HG03103 (cell line): Measurements from ENCODE around the gene ADAMTS12.

ENCODE experiments used
- ATAC-seq: cut with Tn5 transposase; IDR thresholded peaks from one replicate; pipeline ENCODE4 v1.9.1; 2021; ENCODE audit warnings: low read depth; ENCODE audit not compliant: unreplicated experiment

Gene ADAMTS12

GRCh38 chr5:33504570-33504969, 387.2 kb downstream of the ADAMTS12 start:
- ATAC-seq = no peak

GRCh38 chr5:33501899-33502298, 389.9 kb downstream of the ADAMTS12 start:
- ATAC-seq = no peak

- ATAC-seq = no peak
Measured at GRCh38 chr5:33501260-33501659, 390.5 kb downstream of the ADAMTS12 start.

- ATAC-seq = no peak
Measured at GRCh38 chr5:33494466-33494865, 397.3 kb downstream of the ADAMTS12 start.

- ATAC-seq = no peak
Measured at GRCh38 chr5:33491941-33492340, 399.8 kb downstream of the ADAMTS12 start.

DNA sequence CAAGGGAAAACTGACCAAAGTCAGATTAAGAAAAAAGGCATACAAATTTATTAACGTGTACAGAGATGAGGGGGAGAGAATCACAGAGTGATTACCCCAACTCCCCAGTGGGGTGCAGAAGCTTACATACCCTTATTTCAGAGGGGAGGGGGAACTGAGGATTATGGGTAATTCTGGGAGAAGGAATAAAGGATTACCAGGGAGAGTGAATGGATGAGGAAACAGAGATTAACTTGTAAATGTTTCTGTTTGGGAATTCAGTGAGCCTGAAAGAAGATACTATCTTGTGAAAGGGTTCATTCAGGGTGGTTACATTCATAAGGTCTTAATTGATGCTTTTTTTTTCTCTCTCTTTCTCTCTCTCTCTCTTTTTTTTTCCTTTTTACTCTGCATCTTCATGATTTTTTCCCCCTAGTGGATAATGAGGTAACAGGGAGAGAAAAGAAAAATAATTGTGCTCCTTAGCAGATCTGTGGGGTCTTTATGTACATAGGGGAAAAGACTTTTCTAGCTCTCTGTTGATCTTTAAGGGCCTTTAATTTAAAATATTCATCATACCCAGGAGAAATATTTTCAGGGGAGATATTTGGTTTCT, 401.6 kb downstream of the ADAMTS12 start:
- no peak for ATAC-seq

DNA sequence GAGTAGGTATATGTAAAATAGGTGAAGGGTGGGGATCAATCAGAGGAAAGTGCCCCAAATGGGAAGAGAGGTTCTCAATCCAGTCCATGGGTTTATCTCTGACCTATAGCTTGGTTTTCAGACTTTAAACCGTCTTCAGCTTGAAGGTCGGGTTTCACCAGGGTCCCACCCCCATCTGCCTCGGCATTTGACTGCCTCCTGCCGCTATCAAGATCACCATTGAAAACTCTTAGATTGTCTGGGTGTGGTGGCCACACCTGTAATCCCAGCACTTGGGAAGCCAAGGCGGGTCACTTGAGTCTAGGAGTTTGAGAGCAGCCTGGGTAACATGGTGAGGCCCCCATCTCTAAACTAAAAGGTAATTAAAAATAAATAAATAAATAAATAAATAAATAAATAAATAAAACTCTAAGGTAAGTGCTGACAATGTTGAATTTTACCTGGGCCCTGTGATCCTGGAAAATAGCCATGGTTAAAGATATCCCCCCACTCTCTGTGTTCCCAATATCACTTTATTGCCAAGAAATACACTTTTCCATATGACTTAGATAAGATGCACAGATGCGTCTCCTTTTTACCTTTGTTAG, 402.2 kb downstream of the ADAMTS12 start:
- ATAC-seq = no peak

GRCh38 chr5:33488558-33489355, 403.0 kb downstream of the ADAMTS12 start:
- no peak for ATAC-seq

DNA sequence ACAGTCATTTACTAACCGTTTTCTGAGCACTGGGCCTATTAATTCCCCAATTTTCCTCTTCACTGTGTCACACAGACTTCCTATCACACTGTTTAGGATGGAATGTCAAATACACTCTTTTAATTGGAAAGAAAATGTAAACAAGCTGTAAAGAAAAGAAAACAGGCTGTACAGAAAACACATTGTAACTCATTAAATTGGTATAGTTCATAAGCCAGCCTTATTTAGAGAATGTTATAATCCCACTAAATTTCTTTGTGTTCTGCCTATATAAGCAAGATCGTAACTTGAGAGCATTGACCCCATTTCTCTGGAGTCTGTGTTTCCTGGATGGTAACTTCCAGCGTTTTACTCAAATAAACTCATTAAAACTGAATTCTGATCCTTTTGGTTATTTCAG, 404.6 kb downstream of the ADAMTS12 start:
- no peak for ATAC-seq

DNA sequence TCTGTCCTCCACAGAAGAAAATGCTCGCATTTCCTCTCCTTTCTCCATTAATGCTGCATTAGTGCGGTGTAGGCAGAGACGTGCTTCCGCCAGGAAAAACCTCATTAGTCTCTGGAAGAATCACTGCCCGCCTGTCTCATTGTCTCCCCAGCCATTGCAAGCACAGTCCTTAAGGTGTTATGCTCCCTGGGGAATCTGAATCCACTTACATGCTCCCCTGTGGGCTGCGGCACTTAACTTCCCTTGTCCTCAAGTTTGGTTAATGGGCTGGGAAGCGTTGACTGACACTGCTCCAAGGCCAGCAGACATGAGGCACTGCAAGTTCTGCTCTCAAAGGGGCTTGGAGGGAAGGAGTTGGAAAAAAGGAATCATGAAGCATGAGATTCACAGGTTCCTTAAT, 409.5 kb downstream of the ADAMTS12 start:
- ATAC-seq = no peak

- ATAC-seq = no peak
Measured at GRCh38 chr5:33480876-33481275, 410.9 kb downstream of the ADAMTS12 start.

DNA sequence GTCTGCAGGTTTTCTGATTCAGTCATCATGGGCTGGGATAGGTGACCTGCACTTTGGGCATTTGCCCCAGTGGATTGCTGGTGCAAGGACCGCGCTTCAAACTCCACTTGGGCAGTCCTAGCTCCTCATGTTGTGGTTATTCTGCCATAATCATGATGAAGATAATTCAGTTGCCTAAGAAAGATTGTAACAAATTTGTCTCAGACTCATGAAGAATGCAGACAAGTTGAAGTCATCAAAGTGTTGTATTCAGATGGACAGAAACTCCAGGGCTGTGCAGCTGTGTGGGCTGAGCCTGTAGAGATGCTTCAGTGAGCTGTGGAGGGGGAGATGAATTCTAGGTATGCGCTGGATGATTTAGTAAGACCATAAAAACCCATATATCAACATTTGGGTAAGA, 412.5 kb downstream of the ADAMTS12 start:
- ATAC-seq = no peak

DNA sequence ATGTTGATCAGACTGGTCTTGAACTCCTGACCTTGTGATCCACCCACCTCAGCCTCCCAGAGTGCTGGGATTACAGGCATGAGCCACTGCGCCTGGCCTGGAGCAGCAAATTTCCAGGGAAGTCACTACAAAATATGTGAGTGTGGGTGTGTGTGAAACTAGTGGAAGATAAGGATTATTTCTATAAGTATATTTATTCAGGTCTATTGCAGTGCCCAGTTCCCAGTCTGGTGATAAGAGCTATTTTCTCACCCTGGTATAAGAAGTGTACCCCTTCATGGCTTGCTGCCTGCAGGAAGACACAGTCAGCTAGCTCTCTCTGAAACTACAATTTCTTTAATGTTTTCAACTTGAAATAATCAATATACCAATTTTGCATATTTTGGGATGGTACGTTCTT, 414.0 kb downstream of the ADAMTS12 start:
- ATAC-seq = no peak

DNA sequence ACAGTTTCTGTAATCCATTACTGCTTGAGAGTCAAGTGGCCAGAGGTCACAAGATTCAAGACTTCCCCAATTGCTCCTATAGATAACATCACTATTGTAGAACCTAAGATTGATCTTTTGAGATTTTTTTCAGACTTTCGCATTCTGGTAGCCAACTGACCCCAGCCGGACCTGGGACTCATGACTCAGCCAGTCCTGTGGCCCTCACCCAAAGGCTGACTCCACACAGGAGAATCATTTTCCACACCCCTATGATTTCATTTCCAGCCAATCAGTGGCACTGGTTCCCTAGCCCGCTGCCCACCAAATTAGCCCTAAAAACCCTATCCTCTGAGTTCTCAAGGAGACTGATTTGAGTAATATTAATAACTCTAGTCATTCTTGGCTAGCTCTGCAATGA, 414.8 kb downstream of the ADAMTS12 start:
- no peak for ATAC-seq

- ATAC-seq = no peak
Measured at GRCh38 chr5:33475706-33476105, 416.1 kb downstream of the ADAMTS12 start.

DNA sequence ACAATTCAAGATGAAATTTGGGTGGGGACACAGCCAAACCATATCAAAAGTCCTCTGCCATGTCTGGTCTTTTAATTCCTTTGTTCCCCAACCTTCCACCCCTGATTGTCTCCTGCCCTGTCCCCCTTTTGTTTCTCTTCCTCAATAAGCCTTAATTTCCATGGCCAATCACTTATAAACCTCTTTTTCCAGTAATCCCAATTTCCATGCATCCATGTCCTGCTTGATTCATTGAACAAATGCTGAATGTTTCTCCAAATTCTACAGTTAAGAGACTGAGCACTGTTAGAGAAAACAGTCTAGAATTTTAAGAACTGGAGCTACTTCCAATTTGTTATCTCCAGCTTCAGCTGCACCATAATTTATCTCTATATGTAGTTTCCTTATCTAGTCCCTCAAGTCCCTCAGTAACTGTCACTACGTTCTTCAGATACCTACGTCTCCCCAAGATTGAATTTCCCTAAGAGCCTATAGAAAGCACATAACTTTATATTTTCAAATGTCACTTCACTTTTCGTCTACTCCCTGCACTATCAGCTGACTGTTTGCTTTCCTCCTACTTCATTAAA, 416.8 kb downstream of the ADAMTS12 start:
- no peak for ATAC-seq

GRCh38 chr5:33474004-33474403, 417.8 kb downstream of the ADAMTS12 start:
- ATAC-seq = no peak
